NCI-H187 (cell line): Measurements from ENCODE around the gene CCDC152.
A peak's percentile ranks its signal among the peaks of the same experiment; 100 is the strongest.

Experiments used
- DNase-seq, 2 experiments: peaks; one replicate each; lab custom pipeline; 2025; lab: John Stamatoyannopoulos, UW

CCDC152 gene

DNA sequence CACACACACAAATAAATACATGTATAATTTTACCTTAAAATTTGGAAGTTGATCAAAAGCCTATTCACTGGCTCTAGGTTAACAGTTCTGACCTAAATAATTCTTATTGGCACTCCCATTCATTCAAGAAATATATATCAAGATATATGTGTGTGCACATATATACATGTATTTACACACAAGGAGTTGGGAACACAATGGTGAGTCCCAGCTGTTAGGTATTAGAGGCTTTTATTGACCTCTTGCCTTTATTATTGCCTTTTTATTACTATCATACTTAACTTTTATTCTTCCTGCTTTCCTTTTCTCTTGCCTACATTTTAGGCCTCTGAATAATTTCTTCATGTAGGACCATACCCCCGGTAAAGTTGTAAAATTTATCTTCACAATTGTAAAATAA, 25.0 kb downstream of the CCDC152 start:
- no peak for DNase-seq

DNA sequence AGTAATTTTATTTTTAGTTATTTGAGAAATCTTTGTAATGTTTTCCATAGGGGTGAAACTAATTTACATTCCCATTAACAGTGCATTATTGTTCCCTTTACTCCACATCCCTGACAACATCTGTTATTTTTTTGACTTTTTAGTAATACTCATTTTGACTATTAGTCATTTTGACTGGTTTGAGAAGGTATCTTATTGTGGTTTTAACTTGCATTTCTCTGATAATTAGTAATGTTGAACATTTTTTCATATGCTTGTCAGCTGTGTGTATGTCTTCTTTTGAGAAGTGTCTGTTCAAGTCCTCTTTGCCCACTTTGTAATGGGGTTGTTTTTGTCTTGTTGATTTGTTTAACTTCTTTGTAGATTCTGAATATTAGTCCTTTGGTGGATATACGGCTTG, 27.5 kb downstream of the CCDC152 start:
- DNase-seq: no peak

- no peak for DNase-seq
These were observed 29.1 kb downstream of the CCDC152 start for GRCh38 chr5:42785756-42786155.

GRCh38 chr5:42787073-42787472, 30.5 kb downstream of the CCDC152 start:
- no peak for DNase-seq

GRCh38 chr5:42787845-42788244, 31.2 kb downstream of the CCDC152 start:
- no peak for DNase-seq

DNA sequence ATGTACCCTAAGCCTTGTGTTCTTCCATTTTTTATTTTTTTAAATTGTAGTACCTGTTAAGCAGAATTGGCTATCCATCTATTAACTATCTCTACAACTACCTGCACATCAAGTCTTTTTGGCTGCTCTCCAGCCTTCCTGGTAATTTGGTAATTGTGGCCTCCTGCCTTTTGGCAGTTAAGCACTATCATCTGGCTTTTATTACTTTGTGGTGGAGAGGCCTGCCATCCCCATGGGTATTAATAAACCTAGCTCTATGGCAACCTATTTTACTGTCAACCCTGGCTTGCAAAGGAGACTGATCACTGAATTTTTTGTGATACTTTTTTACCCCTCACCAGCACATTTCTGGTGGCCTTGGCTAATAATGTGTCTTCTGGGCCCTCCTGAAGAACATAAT, 34.5 kb downstream of the CCDC152 start:
- no peak for DNase-seq

- DNase-seq: no peak
These were observed 41.9 kb downstream of the CCDC152 start for GRCh38 chr5:42798284-42799240.

DNA sequence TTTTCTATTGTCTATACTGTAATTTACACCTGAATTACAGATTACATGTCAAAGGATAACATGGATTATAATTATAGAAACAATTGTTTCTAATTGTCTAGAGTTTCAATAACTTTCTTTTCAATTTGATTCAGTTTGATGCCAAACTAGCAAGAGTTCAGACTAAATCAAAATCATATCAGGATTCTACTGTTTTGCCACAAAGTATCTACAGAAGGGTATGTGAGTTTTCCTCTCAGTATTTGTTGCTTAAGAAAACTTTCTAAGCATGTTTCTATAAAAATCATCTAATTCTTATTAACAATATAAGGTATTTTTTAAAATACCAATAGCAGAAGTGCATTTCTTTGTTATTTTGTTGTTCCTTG, 42.6 kb downstream of the CCDC152 start:
- no peak for DNase-seq

DNA sequence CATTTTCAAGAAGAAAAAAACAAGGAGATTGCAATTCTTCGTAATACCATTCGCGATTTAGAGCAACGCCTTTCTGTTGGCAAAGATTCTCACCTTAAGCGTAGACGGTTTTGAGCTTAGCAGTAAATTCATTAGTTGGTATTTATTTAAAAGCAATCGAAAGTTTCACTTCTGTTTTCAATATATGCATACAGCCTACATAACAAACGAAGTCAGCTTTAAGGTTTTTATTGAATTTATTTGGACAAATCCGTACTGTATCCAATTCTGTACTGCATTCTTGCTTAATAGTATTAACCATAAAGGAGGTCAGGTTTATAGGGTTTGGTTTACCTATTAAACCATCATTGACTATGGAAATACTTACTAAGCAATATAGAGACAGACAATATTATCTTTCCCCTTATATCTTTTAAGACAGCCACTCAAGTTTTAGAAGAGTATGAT, 43.1 kb downstream of the CCDC152 start:
- no peak for DNase-seq

GRCh38 chr5:42800748-42801330, 44.2 kb downstream of the CCDC152 start:
- DNase-seq: no peak

DNA sequence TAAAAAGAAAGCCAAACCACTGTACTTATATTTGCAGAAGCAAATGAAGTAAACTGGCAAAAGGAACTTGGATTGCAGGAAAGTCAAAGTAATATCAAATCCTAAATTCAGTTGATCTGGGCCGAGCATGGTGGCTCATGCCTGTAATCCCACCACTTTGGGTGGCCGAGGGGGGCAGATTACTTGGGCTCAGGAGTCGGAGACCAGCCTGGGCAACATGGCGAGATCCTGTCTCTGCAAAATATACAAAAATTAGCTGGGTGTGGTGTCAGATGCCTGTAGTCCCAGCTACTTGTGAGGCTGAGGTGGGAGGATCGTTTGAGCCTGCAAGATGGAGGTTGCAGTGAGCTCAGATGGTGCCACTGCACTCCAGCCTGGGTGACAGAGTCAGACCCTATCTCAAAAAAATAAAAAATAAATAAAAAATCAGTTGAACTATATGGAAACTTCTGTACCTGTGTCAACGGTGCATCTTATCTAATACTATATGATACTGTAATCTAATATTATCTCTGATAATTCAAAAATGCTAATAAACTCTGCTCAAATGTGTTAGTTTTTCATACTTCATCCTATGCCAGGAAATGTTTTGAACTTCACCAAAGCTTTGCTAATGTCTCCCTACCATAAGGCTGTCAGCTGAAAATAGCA, 45.0 kb downstream of the CCDC152 start:
- DNase-seq: no peak

DNA sequence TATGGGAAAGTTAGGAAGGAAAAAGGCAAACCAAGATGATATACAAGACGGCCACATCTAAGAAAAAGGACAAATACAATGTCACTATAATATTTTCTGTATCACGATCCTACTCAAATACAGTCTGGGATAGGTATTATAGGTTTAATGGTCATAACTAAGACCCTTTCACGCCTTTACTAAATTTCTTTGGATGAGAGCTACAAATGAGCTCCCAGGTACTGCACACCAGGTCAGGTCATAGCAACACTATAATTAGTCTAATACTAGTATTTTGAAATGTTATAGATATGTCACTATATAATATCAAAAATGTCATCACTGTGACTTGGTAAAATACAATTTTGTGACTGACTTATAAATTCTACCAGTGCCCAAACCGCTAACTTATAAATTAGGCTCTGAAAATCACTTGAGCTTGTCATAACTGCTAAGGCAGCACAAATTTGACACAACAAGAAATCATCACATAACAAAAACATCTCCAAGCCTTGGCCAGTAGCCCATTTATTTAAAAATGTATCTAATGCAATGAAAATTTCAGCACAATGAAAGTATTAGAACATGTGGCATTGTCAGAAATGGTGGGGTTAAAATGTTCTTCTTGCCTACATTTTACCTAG, 48.2 kb downstream of the CCDC152 start:
- no peak for DNase-seq

- DNase-seq: no peak
These were observed 49.5 kb downstream of the CCDC152 start for GRCh38 chr5:42806004-42806700.

GRCh38 chr5:42806701-42807262, 50.2 kb downstream of the CCDC152 start:
- DNase-seq: no peak

GRCh38 chr5:42807722-42808447, 51.3 kb downstream of the CCDC152 start:
- no peak for DNase-seq

DNA sequence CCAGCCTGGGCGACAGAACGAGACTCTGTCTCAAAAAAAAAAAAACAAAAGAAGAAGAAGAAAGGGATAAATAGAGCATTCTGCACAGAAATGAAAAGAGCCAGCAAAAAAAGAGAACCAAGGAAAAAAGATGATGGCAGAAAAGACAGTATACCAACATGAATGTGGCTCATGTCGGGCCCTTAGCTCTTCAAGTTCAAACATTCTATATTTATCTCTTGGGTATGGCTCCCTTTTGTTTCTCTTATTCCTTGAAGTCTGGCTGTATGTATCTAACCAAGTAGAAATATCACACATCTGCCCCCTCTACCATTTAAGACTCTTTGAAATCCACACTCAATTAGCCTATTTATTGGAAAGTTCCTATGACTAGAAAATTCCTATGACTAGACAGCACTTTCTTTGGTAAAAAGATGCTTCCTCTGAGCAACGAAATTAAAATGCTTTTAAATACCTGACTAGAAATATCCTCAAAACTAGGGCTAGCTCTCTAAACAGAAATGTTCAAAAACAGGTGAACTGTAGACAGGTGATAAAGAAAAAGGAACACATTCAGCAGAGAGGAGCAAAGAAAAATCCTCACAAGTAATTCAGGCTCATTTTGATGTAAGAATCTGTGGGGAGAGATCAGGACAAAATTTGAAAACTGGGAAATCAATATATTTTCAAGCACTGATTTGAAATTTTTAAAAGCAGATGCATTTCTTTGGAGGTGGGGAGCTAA, 52.4 kb downstream of the CCDC152 start:
- DNase-seq: no peak

DNA sequence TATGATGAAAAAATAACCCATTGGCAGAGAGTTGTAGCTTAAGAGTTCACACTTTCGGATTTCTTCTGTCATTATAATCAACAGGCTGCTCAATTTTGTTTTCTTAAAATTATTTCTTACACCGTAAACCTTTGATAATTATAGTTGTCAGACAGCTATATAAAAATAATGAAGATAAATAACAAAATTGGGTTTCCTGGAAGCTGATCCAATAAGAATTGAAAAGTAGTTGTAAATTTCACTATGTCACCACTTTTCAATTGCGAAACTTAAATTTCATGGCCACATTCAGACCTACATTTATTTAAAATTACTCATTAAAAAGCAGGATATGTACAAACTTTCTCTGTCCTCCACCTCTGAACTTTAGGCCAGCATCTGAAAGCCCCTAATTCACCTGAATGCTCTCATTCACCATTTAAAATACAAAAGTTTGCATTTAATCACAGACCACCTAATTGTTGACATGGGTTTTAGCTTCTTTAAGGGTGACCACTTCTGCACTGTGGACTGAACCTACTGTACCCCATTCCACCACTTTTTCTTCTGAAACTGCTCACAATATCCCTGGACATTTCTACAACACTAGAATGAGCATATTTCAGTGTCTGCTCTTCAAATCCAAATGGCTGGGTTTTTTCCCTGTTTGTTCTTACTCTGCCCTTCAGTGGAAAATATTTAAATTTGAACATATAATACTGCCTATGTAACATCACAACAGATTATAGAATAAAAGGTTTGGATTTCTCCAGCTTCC, 54.4 kb downstream of the CCDC152 start:
- no peak for DNase-seq

DNA sequence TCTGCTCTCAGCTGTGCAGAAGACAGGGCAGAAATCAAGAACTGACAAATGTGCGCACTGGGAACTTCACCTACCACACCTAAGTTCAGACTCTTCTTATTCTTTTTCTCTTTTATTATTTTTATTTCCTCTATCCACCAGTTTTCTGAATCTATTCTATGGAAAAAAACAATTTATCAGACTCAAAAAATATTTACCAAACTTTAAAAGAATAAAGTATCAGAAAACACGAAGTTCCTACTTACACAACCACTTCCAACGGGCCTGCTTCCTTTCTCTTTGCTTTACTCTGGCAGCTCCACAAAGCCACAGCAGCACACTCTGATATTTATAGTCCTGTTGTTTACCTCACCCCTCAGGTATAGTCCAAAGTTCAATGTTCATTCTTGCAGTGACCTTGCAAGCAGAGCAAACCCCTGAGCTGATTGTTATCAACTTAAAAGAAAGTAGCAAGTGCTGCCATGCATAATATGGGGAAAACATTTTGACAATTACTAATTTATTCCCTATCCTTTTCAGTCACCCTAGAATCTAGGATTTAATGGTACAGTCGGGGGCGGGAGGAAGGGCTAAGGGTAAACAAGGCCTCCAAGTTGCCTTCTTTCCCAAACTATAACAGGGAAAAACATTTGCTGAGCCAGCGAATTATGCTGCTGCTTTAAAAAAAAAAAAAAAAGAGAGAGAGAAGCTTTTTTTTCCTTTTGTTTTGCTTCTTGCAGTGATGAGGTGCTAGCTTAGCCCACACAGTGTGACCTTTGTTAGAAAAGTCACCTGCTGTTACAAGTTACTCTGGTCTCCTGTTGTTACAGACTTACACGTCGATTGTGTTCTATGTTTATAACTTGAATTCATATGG, 55.2 kb downstream of the CCDC152 start, which contains the start of gene SELENOP:
TSS of gene SELENOP (minus strand) at position 302 of the 856 bp plus-strand sequence. CDS start 3,539 bp downstream, outside the sequence.
- DNase-seq: peak; percentile 15 to 47
